Activated T-helper 1 cell treated with Interleukin-2 at 50 U/mL for 16 hours (primary cell): ENCODE results near the gene RRP9.
"Not testable (repeated sequence)": the region's sequence is repeated elsewhere in the genome, so short reads cannot be mapped to it uniquely, and the experiment has no call there.

Experiments
- DNase-seq: peaks from one replicate; pipeline ENCODE4 v3.0.0-alpha.2; 2020; ENCODE audit warnings: low read depth

The RRP9 gene, protein sequence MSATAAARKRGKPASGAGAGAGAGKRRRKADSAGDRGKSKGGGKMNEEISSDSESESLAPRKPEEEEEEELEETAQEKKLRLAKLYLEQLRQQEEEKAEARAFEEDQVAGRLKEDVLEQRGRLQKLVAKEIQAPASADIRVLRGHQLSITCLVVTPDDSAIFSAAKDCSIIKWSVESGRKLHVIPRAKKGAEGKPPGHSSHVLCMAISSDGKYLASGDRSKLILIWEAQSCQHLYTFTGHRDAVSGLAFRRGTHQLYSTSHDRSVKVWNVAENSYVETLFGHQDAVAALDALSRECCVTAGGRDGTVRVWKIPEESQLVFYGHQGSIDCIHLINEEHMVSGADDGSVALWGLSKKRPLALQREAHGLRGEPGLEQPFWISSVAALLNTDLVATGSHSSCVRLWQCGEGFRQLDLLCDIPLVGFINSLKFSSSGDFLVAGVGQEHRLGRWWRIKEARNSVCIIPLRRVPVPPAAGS

DNA sequence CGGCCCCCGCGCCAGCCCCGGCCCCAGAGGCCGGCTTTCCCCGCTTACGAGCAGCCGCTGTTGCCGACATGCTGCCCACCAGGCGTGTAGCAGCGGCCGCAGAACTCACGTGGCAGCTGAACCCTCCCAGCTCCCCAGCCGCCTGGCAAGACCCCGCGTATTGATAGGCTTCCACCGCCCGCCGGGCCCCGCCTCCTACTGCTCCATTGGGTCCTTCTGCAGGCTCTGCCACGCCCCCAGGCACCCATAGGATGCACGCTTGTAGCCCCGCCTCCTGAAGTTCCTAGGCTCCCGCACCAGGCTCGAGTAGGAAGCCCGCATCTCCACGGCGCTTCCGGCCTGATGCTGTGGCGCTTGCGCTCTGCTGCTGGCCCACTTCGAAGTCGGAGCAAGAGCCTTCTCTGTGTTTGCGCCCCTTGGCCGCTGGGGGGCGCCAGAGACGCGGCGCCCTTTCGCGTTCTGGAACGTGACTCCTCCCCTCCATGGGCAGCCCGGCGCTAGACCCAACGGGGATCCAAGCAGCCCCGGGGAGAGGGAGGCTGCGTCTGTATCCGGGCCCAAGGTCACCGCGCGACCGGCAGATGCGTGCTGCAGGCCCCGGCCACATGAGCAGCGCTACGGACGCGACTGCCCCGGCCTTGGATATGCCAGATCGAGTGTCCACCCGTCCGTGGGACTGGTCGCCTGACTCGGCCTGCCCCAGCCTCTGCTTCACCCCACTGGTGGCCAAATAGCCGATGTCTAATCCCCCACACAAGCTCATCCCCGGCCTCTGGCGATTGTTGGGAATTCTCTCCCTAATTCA lies at the start of gene RRP9, which contains the start of gene PARP3:
TSS of gene RRP9 (minus strand) at position 107 of the 805 bp plus-strand sequence. CDS start at position 70, 37 bp downstream.
TSS of gene PARP3 (plus strand) at position 566 of the 805 bp plus-strand sequence. CDS start 993 bp downstream, outside the sequence.
- peak; percentile 99 for DNase-seq

DNA sequence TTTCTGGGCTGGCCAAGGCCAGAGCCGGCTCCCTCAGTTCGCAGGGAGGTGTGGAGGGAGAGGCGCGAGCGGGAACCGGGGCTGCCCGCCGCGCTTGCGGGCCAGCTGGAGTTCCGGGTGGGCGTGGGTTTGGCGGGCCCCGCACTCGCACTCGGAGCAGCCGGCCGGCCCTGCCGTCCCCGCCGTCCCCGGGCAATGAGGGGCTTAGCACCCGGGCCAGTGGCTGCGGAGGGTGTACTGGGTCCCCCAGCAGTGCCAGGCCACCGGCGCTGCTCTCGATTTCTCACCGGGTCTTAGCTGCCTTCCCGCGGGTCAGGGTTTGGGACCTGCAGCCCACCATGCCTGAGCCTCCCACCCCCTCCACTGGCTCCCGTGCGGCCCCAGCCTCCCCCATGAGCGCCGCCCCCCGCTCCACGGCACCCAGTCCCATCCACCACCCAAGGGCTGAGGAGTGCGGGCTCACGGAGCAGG lies 48.8 kb upstream of the RRP9 start:
- not testable (repeated sequence) for DNase-seq

GRCh38 chr3:51988286-51989146 lies 46.8 kb upstream of the RRP9 start:
- no peak for DNase-seq

DNA sequence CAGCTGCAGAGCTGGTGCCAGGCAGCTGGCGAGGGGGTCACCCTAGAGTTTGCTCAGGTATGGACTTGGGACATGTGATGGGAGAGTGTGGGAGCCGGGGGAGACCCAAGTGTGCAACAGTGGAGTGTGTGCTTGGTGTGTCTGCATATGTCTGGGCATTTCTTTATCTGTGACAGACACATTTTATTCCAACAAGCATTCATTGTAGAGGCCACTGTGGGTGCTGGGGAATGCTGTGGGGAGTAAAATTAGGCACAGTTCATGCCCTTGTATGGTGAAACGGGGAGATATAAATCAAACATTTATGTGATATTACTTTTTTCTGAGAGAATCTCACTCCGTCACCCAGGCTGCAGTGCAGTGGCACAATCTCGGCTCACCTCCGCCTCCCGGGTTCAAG lies 45.9 kb upstream of the RRP9 start:
- no peak for DNase-seq

DNA sequence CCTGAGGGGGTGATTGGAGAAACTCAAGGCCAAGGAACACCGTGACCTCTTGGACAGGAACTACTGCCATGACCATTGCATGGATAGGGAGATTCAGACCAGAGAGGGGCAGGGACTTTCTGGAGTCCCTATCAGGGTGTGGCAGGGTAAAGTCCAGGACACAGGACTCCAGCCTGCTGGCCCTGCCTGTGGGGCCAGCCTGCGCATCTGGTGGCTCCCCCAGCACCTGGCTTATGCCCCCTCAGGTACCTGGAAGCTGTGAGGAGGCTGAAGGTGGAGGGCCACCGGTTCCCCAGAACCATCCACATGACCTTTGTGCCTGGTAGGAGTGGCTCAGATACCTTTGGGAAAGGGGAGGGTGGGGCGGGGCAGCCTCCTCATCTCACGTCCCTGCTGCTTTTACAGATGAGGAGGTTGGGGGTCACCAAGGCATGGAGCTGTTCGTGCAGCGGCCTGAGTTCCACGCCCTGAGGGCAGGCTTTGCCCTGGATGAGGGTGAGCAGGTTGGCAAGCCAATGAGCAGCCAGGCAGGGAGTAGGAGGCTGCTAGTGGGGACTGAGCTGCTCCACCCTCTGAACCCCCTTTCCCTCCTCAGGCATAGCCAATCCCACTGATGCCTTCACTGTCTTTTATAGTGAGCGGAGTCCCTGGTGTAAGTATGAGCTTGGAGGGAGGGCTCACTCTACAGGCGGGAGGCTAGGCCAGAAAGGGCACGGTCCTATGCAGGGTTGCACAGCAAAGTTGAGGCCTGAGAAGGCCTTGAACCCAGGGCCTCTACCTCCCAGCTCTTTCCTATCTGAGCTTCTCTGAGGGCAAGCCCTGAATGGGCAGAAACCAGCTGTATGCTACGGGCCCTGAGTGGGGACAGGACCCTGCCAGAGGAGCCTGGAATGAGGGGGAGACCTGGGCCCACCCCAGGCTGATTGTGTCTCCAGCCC lies 44.6 kb upstream of the RRP9 start:
- DNase-seq = no peak

DNA sequence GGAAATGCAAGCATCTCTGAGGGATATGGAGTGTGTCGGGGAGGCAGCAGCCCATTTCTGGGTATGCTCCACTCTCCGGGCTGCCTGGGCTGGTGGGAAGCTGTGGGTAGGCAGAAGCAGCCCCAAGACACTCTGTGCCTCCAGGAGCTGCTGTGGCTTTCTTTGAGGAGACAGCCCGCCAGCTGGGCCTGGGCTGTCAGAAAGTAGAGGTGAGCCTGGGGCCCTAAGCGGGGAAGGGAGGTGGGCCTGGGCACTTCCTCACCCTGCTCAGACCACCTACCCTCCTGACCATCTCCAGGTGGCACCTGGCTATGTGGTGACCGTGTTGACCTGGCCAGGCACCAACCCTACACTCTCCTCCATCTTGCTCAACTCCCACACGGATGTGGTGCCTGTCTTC lies 43.4 kb upstream of the RRP9 start:
- DNase-seq = no peak

DNA sequence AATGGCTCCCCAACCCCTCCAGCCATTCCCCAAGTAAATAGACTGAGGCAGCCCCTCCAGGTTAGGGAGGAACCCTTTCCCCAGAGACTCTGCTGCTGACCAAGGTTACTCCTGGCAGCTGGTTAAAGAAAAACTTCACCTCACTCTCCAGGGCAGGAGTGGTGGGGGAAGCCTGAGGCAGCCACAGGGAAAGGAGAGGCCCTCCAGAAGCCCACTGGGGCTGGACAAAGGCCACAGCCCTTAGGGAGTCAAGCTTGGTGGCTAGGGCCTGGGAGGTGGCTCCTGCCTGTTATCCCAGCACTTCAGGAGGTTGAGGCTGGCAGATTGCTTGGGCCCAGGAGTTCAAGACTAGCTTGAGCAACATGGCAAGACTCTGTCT lies 42.6 kb upstream of the RRP9 start:
- no peak for DNase-seq

- no peak for DNase-seq
Measured at GRCh38 chr3:51983578-51984268, 42.0 kb upstream of the RRP9 start.

GRCh38 chr3:51982838-51983577 lies 41.3 kb upstream of the RRP9 start, which contains the start of gene ACY1:
ACY1 (plus strand) TSS chr3:51983535; CDS start chr3:51984065, 530 bp downstream.
- DNase-seq = peak; percentile 52

DNA sequence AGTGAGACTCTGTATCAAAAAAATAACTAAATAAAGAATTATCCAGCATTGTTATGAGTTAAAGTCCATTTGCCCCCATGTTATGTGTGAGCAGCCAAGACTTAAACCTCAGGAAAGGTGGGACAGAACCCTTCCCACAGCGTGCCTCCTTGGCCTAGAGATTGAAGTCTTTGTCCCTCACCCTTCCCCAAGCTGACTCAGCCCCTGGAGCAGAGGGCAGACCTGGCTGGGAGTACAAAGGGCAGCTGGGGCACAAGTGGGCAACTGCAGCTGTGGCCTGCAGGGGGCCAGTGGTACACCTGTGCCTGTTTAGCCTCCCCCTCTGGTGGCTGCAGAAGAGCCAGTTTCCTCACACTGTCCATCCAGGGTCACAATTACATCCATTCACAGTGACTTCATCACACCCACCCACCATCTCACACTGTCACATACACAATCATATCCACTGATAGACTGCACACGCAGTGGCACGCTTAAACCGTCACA lies 40.7 kb upstream of the RRP9 start:
- DNase-seq = no peak

DNA sequence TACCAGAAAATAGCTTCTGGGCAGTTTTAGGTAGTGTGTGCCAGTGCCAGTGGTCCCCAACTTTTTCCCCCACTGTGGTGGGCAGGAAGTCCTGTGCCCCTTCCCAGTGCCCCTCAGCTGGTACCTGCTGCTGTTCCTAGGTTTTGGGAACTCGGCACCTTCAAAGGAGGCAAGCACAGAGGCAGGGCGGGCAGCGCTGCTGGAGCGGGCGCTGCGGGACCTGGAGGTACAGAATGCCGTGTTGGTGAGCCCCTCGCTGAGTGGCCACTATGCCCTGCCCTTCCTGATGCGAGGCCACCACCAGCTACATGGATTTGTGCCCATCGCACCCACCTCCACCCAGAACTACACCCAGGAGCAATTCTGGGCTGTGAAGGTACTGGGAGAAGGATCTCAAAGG lies 38.5 kb upstream of the RRP9 start:
- DNase-seq = no peak

DNA sequence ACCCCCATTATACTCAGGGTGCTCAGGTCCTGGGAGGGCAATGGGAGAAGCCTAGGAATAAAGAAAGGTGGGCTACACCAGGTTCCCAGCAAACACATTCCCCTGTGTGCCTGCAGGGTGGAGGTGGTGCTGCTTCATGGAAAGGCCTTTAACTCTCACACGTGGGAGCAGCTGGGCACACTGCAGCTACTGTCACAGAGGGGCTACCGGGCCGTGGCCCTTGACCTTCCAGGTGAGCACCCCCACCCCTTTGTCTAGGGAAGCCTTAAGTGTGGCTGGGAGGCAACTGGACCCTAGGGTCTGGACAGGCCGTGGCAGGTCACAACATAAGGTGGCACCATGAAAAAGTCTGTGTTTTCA lies 36.4 kb upstream of the RRP9 start:
- DNase-seq = no peak

DNA sequence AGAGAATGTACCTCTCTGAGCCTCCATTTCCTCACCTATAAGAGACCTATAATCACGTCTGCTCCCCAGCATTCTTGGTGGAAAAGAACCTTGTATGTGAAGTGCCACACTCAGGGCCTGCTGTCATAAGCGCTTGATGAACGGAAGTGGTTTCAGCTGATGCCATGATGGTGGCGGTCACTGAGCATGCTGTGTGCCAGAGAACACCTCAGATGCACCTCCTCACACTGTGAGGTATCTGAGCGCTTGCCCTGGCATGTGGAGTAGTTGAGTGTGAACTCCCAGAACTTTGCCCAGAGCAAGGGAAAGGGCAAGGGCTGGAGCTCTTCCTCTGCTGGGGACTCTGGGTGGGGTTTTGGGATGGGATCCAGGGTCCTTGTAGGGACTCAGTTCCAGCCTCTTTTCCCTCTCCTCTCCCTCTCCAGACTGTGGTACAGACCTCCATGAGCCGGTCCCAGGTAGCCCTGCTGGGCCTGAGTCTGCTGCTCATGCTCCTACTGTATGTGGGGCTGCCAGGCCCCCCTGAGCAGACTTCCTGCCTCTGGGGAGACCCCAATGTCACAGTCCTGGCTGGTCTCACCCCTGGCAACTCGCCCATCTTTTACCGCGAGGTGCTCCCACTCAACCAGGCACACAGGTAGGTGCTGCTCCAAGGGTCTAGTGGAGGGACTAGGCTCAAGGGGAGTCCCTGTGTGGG lies 35.9 kb upstream of the RRP9 start:
- no peak for DNase-seq

GRCh38 chr3:51975852-51976549 lies 34.3 kb upstream of the RRP9 start:
- no peak for DNase-seq

GRCh38 chr3:51974963-51975851 lies 33.5 kb upstream of the RRP9 start, which contains the start of gene ABHD14A:
ABHD14A (plus strand) TSS chr3:51975064; CDS start chr3:51975136, 72 bp downstream.
- DNase-seq = peak; percentile 69

GRCh38 chr3:51974277-51974962 lies 32.7 kb upstream of the RRP9 start:
- DNase-seq = no peak
